OCI-LY1 (cell line): ENCODE data around the gene UBR3.

Experiments used
- H2AFZ ChIP-seq: fragments of 200-600 bp; sonication (generic), shearing (Covaris generic); 2 replicates; pipeline ENCODE4 v1.6.0; 2014; ENCODE audit warnings: antibody characterized with exemption, mild to moderate bottlenecking, low read length
- H3F3A ChIP-seq: fragments of 200-600 bp; sonication (generic), shearing (Covaris generic); 2 replicates; pipeline ENCODE4 v1.6.0; 2014; ENCODE audit warnings: mild to moderate bottlenecking, antibody characterized with exemption, low read length, moderate library complexity; ENCODE audit not compliant: insufficient read depth
- H3K27ac ChIP-seq: fragments of 200-600 bp; sonication (generic); 2 replicates; pipeline ENCODE4 v1.5.1; 2014; ENCODE audit warnings: low read length, mixed run types, mild to moderate bottlenecking, low read depth; ENCODE audit not compliant: poor library complexity, severe bottlenecking
- H3K27me3 ChIP-seq: fragments of 200-600 bp; sonication (generic); 2 replicates; pipeline ENCODE4 v1.6.0; 2014; ENCODE audit warnings: antibody characterized with exemption, mild to moderate bottlenecking, low read length, moderate library complexity; ENCODE audit not compliant: insufficient read depth
- H3K36me3 ChIP-seq: fragments of 200-600 bp; sonication (generic); 2 replicates; pipeline ENCODE4 v1.6.1; 2014; ENCODE audit warnings: mild to moderate bottlenecking, antibody characterized with exemption, low read length, moderate library complexity, mixed read lengths; ENCODE audit not compliant: insufficient read depth
- H3K4me1 ChIP-seq: fragments of 200-600 bp; sonication (generic); 2 replicates; pipeline ENCODE4 v1.5.1; 2014; ENCODE audit warnings: mild to moderate bottlenecking, low read length, moderate library complexity; ENCODE audit not compliant: insufficient read depth, severe bottlenecking
- H3K4me2 ChIP-seq: fragments of 200-600 bp; sonication (generic), shearing (Covaris generic); 2 replicates; pipeline ENCODE4 v1.6.1; 2014; ENCODE audit warnings: low read length
- H3K4me3 ChIP-seq: fragments of 200-600 bp; sonication (generic); 2 replicates; pipeline ENCODE4 v1.5.1; 2014; ENCODE audit warnings: low read length, low read depth, mild to moderate bottlenecking, mixed read lengths; ENCODE audit not compliant: poor library complexity, severe bottlenecking
- H3K79me2 ChIP-seq: fragments of 200-600 bp; shearing (Covaris generic); 2 replicates; pipeline ENCODE4 v1.6.1; 2016; ENCODE audit warnings: mixed run types, low read length, mixed read lengths; ENCODE audit not compliant: insufficient read depth
- H3K9ac ChIP-seq: fragments of 200-600 bp; sonication (generic), shearing (Covaris generic); 2 replicates; pipeline ENCODE4 v1.6.1; 2014; ENCODE audit warnings: mild to moderate bottlenecking, low read length, mixed read lengths
- H3K9me2 ChIP-seq: fragments of 200-600 bp; sonication (generic), shearing (Covaris generic); 2 replicates; pipeline ENCODE4 v1.6.1; 2014; ENCODE audit warnings: low read depth, mild to moderate bottlenecking, low read length, mixed read lengths
- H3K9me3 ChIP-seq: fragments of 200-600 bp; shearing (Covaris generic); 2 replicates; pipeline ENCODE4 v1.6.1; 2014; ENCODE audit warnings: low read length, mixed read lengths
- H4K20me1 ChIP-seq: fragments of 200-600 bp; sonication (generic), shearing (Covaris generic); 2 replicates; pipeline ENCODE4 v1.6.0; 2016; ENCODE audit warnings: mild to moderate bottlenecking, low read length; ENCODE audit not compliant: insufficient read depth
- CTCF ChIP-seq: fragments of 200-600 bp; sonication (generic), shearing (Covaris generic); IDR thresholded peaks from 2 replicates; pipeline ENCODE4 v1.5.1; 2017; ENCODE audit warnings: mild to moderate bottlenecking, antibody characterized with exemption, low read length, moderate library complexity, mixed read lengths
- EZH2 ChIP-seq: fragments of 200-600 bp; sonication (generic), shearing (Covaris generic); IDR thresholded peaks from 2 replicates; pipeline ENCODE4 v1.8.0; 2017; ENCODE audit warnings: borderline replicate concordance, mixed run types, mild to moderate bottlenecking, antibody characterized with exemption, low read length, moderate library complexity, mixed read lengths

The UBR3 gene

GRCh38 chr2:169963786-169964185, 136.5 kb downstream of the UBR3 start:
- Histone ChIP-seq H3K9me2 (no peaks in the 10 kb centered on the region), H3K9me3 (no peaks in the 10 kb centered on the region), H3K27me3 (no peaks in the 10 kb centered on the region), H3K4me2 (no peak overlapping the region), H3K27ac (no peak overlapping the region), H3K9ac (no peak overlapping the region), H3K4me1 (no peaks in the 10 kb centered on the region), H2AFZ (no peak overlapping the region), H3F3A (no peaks in the 10 kb centered on the region), H4K20me1 (no peaks in the 10 kb centered on the region), H3K79me2 (no peaks in the 10 kb centered on the region), H3K36me3 (peaks cover 6% of the 10 kb centered on the region; the same call in 1 of the 2 replicates), H3K4me3 (no peak overlapping the region)
- TF ChIP-seq EZH2 (no peak), CTCF (no peak)

GRCh38 chr2:169964740-169965139, 137.5 kb downstream of the UBR3 start:
- Histone ChIP-seq H3K27me3 (no peaks in the 10 kb centered on the region), H3K4me2 (no peak overlapping the region), H4K20me1 (no peaks in the 10 kb centered on the region), H3K9me3 (no peaks in the 10 kb centered on the region), H3K36me3 (peaks cover 5% of the 10 kb centered on the region; the same call in 1 of the 2 replicates), H3K9me2 (no peaks in the 10 kb centered on the region), H3K4me3 (no peak overlapping the region), H3K9ac (no peak overlapping the region), H3K79me2 (no peaks in the 10 kb centered on the region), H3F3A (no peaks in the 10 kb centered on the region), H3K4me1 (no peaks in the 10 kb centered on the region), H2AFZ (no peak overlapping the region), H3K27ac (no peak overlapping the region)
- TF ChIP-seq EZH2 (no peak), CTCF (no peak)

- Histone ChIP-seq H3K27me3 (no peaks in the 10 kb centered on the region), H3K4me1 (no peaks in the 10 kb centered on the region), H3K36me3 (peaks cover 8% of the 10 kb centered on the region; the same call in 1 of the 2 replicates), H3K4me2 (no peak overlapping the region), H2AFZ (no peak overlapping the region), H3K9ac (no peak overlapping the region), H3K9me2 (no peaks in the 10 kb centered on the region), H4K20me1 (no peaks in the 10 kb centered on the region), H3F3A (no peaks in the 10 kb centered on the region), H3K9me3 (no peaks in the 10 kb centered on the region), H3K79me2 (no peaks in the 10 kb centered on the region), H3K27ac (no peak overlapping the region), H3K4me3 (no peak overlapping the region)
- TF ChIP-seq EZH2 (no peak), CTCF (no peak)
Observed at GRCh38 chr2:169965495-169965894, 138.2 kb downstream of the UBR3 start.
